Measurements from ENCODE around the gene TSC22D1.

The TSC22D1 gene

DNA sequence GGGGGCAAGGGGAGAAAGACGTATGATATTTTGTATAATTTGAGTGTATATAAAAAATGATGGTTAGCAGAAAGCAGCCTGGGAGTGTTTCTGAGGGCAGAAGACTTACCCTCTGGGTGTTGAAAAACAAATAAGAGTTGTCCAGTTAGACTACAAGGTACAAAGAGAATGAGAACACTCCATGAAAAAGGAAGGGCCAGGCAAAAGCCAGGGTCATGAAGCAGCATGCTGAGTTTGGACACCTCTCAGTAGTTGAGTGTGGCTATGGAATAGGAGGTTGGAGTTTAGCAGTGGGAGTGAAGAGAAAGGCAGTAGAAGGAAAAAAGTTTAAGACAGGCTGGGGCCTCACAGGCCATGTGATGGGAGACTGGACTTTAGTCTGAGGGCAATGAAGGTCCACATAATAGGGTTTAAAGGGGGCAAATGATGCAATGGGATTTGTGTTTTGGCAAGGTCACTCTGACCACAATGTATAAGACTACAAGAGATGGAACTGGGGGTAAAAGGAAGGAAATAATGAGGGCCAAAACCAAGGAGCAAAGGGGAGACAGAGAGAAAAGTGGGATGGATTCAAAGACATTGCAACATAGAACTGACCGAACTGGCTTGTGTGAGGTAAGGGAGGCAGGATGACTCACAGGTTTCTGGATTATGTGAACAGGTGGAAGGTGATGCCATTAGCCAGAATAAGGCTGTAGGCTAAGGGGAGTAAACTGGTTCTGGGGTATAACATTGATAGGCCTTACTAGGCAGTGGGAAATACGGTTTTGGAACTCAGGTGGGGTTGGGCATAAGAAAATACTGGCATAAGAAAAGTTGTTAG, 125.9 kb downstream of the TSC22D1 start:
- DNase-seq = no peak

GRCh38 chr13:44448875-44449274, 127.3 kb downstream of the TSC22D1 start:
- no peak for DNase-seq

DNA sequence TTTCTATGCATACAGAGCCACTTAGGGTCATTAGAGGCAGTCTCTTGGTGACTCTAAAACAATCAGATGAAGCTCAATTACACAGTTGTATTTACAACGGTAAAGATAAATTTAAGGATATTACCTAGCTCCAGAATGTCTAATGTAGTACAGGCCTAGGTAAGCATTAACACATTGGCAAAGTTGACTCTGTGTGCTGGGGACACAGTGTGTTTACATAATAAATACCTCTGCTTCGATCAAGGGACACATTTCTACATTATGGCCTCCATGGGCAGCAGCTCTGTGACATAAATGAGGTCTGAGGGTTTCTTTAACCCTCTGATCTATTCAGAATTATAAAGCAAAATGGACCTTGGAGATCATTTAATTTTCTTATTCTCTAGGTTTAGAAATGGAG, 127.8 kb downstream of the TSC22D1 start:
- DNase-seq = no peak

- no peak for DNase-seq
These were observed 128.3 kb downstream of the TSC22D1 start for GRCh38 chr13:44447783-44448321.

GRCh38 chr13:44440046-44440608, 136.0 kb downstream of the TSC22D1 start:
- DNase-seq = no peak

DNA sequence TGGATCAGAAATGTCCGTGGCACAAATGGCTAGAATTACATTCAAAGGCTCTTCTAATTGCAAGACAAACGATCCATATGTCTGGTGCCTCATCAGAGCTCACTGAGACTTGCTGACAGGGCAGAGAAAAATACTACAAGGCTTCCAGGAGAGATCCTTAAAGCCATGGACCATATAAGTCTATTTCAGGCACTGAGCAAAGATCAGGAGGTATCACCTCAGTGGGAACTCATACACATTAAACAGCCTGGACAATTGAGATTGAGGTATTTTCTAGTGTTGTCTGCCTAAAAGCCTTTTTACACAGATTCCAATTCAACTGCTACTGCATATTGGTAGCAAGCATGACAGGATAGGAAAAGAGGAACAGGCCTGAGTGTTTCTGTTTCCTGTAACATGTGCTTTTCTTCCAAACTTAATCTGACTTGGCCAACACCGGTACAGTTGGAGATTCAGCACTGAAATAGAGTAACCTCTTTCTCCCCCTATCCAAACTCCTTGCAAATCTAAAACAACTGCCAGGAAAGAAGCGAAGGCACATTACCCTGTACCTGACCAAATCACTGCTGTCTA, 136.6 kb downstream of the TSC22D1 start:
- DNase-seq = no peak

DNA sequence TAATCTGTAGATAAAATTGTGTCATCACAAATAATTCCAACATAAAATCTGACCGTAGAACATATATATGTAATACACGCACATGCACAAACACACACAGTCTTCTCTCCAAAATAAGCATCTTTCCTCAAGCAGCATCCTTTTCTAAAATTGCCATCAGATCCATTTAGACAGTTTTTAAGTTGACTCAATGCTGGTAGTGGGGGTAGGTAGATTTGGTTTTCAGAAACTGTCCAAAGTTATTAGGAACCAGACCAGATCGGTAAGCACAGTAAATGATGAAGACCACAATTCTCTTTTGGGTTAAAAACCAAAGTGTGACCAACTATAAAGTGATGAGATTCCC, 137.9 kb downstream of the TSC22D1 start:
- no peak for DNase-seq

DNA sequence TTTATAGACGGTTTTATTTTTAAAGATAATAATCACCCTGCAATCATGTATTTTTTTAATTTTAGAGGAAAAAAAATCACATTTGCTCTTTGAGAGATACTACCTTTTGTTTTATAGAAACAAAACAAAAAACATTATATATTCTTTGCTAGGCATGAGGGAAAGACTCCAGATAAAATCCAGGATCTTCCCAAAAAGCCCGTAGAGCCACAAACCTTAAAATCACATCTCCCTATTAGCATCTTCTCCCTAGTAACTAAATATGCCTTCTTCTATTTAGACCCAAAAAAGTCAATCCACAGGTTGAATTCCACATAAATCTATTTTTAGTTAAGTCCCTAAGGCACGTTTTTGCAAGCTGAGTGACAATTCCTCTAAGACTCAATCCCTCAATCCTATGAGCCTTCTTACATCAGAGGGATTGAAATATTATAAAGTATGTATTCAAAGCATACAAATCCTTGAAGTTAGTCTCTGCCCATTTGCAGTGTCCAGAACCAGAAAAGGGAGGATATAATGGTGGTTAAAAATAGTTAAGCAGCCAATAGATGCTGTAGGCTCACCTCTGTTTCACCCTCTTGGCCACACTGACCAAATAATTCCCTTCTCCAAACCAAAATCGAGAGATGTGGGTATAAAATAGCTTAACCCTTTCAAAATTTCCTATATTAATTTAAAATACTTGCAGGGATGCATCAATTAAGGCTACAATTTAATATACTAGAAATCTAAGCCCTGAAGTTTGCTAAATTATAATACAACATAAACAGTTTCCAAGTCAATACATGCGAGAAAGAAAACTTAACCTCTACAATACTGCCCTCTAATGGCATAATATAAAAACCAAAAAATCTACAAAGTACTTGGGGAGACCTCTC, 138.5 kb downstream of the TSC22D1 start:
- DNase-seq = peak; percentile 65

- peak; percentile 49 for DNase-seq
These were observed 139.4 kb downstream of the TSC22D1 start for GRCh38 chr13:44436589-44437337.

GRCh38 chr13:44435919-44436510, 140.1 kb downstream of the TSC22D1 start:
- DNase-seq = peak; percentile 21

GRCh38 chr13:44435142-44435918, 140.8 kb downstream of the TSC22D1 start:
- DNase-seq = peak; percentile 94

DNA sequence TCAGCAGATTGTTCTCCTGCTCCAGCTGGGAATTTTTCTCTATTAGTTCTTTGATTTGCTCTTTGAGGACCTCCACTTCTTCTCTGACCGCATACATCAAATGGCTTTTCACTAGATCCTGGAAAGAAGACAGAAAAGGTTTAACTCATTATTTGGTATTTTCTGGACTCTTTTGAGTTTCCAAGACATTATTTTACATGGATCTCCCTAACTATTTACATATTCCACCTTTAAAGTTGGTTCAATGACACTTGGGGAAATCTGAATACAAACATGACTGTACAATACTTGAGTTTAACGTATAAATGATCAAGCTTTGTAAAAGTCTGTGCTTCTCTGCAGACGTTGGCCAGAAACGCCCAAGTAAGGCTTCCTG, 141.4 kb downstream of the TSC22D1 start:
- DNase-seq = no peak

- DNase-seq = no peak
These were observed 142.0 kb downstream of the TSC22D1 start for GRCh38 chr13:44433863-44434765.

- DNase-seq = no peak
These were observed 143.5 kb downstream of the TSC22D1 start for GRCh38 chr13:44432650-44433049.

DNA sequence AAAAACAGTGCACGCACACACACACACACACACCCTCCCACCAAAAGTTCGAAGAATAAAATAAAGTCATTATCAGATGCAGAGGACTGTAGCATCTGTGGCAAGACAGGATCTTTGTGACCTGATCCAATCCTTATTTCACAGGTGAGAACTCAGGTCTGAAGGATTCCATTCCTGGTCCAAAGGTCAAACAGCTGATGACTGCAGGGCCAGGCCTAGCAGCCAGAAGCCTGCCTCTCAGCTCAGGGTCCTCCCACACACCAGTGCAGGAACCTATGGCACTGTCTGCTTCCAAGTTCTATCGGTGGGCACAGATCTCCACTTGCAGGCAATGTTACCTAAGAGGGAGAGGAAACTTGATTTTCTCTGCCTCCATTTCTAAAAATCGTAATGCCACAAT, 145.0 kb downstream of the TSC22D1 start:
- DNase-seq = no peak

GRCh38 chr13:44429311-44429710, 146.8 kb downstream of the TSC22D1 start:
- DNase-seq = no peak

GRCh38 chr13:44426461-44426860, 149.7 kb downstream of the TSC22D1 start:
- no peak for DNase-seq

DNA sequence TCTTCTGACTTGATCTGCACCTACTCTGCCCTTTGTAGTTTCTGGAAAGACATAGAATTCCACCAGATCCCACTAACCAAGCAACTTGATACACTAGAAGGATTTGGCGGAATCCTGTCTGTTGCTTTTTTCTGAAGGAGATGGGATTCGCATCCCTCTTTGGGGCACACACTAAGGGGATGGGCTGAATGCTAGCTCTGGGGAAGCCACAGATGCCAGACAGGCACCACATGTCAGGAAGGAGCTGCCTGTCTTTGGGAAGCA, 150.4 kb downstream of the TSC22D1 start:
- DNase-seq = no peak

- DNase-seq = no peak
These were observed 150.9 kb downstream of the TSC22D1 start for GRCh38 chr13:44425041-44425814.

- no peak for DNase-seq
These were observed 152.3 kb downstream of the TSC22D1 start for GRCh38 chr13:44423824-44424223.
